ENCODE measurements around the gene CCL11.

The CCL11 gene

DNA sequence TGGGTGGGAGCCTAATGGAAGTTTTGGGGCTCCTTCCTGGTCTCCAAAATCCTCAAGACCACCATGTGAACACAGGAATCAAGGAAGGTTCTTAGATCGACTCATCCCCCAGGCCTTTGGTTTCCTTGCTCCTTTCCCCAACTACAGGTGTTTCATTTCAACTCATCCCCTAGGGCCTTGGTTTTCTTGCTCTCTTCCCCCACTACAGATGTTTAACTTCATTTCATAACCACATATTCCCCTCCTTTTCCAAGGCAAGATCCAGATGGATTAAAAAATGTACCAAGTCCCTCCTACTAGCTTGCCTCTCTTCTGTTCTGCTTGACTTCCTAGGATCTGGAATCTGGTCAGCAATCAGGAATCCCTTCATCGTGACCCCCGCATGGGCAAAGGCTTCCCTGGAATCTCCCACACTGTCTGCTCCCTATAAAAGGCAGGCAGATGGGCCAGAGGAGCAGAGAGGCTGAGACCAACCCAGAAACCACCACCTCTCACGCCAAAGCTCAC lies at the start of gene CCL11:
Gene CCL11, plus strand, starts transcription at position 457 of the 507 bp plus-strand sequence. CDS start 67 bp downstream, outside the sequence.
- TF ChIP-seq GATA1 (IDR thresholded peaks at IDR 0.05; ENCODE audit: low read depth, low read length): no peak
- TF ChIP-seq POLR2A (IDR thresholded peaks at IDR 0.05; ENCODE audit: low read length): no peak
- DNase-seq: no peak

DNA sequence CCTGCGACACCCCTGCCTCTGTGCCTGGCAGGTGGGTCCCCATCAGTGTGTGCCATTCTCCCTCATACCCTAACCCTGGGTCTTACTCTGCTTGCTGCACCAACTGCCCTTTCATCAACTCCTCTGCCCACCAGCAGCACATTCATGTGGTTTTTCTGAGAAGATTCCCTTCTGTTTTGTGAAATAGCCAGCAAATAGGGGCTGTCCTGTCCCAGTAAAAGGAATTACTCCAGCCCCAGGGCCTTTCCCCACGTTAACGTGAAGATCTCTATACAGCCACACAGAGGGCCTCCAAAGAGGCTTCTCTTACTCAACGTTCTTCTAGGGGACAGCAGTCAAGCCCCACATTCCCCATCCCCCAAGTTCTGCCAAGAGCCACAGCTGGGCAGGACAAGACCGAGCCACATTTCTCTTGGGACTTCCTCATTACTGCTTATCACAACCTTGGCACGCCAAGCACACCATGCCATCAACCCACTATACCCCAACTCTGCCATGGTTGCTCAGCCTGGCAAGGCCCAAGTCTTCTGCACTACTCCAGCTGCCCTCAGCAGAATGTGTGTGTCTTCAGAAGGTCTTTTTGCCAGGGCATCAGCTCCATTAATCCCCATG lies 49.2 kb upstream of the CCL11 start:
- TF ChIP-seq POLR2A (IDR thresholded peaks at IDR 0.05; ENCODE audit: low read length) (no peak), GATA1 (IDR thresholded peaks at IDR 0.05; ENCODE audit: low read depth, low read length) (no peak)
- DNase-seq: no peak

DNA sequence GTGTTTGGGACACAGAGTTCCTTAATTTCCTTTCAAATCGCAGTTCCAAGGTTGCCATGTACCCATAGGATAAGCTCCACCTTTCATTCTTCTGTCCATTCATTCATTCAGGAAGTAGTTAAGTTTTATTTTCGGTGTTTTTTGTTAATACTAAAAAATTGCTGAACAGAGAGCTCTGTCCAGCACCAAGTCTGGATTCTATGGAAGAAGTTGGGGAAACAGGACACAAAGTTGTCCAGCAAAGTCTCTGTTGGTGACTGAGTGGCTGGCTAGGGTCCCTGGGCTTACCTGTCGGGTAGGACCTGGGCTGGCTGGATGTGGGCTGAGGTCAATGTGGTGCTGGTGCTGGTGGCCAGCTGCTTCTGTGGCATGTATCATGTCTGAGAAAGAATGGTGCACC lies 48.1 kb upstream of the CCL11 start:
- DNase-seq: no peak

GRCh38 chr17:34241062-34241461 lies 44.5 kb upstream of the CCL11 start:
- TF ChIP-seq POLR2A (IDR thresholded peaks at IDR 0.05; ENCODE audit: low read length) (no peak), GATA1 (IDR thresholded peaks at IDR 0.05; ENCODE audit: low read depth, low read length) (no peak)
- no peak for DNase-seq

More for the DNA sequence above, 48.1 kb upstream of the CCL11 start:
- TF ChIP-seq GATA1 (IDR thresholded peaks at IDR 0.05; ENCODE audit: low read depth, low read length) (no peak), POLR2A (IDR thresholded peaks at IDR 0.05; ENCODE audit: low read length) (no peak)

DNA sequence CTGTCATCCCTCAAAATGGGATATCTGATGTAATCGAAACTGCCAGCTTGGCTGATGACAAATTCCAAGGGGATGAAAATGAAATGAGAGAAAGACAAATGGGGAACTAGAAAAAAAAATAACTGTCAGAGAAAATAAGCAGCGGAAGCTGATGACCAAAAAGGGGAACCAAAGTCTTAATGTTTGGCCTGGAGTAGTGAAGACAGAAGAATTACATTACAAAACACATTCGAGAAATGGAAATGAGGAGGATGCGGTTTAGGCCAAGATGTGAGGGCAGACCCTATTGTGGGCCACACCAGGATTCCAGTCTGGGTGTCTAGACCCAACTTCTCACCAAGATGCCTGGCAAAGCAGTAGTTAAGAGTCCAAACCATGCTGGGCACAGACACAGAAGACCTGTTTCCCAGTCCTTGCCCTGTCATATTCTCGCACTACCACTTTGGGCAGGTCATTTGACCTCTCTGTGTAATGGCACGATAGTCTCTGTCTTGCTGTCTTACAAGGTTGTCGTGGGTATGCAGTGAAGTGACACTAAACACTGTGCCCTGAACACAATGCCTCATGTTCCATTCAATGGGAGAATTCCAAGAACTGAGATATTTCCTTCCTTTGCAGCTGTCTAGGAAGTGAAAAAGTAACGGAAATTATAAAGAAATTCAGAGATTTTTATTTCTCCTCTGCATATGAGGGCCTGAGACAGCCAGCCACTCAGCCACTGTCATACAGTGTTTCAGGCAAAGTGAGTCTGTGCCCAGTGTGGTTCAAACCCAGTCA lies 42.8 kb upstream of the CCL11 start:
- no peak for TF ChIP-seq POLR2A (IDR thresholded peaks at IDR 0.05; ENCODE audit: low read length)
- no peak for TF ChIP-seq GATA1 (IDR thresholded peaks at IDR 0.05; ENCODE audit: low read depth, low read length)
- no peak for DNase-seq

GRCh38 chr17:34243364-34244320 lies 41.9 kb upstream of the CCL11 start:
- DNase-seq: no peak
- no peak for TF ChIP-seq GATA1 (IDR thresholded peaks at IDR 0.05; ENCODE audit: low read depth, low read length)
- no peak for TF ChIP-seq POLR2A (IDR thresholded peaks at IDR 0.05; ENCODE audit: low read length)

GRCh38 chr17:34245351-34245905 lies 40.1 kb upstream of the CCL11 start:
- TF ChIP-seq GATA1 (IDR thresholded peaks at IDR 0.05; ENCODE audit: low read depth, low read length) (no peak), POLR2A (IDR thresholded peaks at IDR 0.05; ENCODE audit: low read length) (no peak)
- DNase-seq: no peak

- no peak for DNase-seq
Observed at GRCh38 chr17:34246446-34246845, 39.1 kb upstream of the CCL11 start.

GRCh38 chr17:34246881-34247280 lies 38.7 kb upstream of the CCL11 start:
- no peak for DNase-seq
- TF ChIP-seq GATA1 (IDR thresholded peaks at IDR 0.05; ENCODE audit: low read depth, low read length) (no peak), POLR2A (IDR thresholded peaks at IDR 0.05; ENCODE audit: low read length) (no peak)

More at GRCh38 chr17:34246446-34246845, 39.1 kb upstream of the CCL11 start:
- TF ChIP-seq POLR2A (IDR thresholded peaks at IDR 0.05; ENCODE audit: low read length) (no peak), GATA1 (IDR thresholded peaks at IDR 0.05; ENCODE audit: low read depth, low read length) (no peak)

- DNase-seq: no peak
Observed at GRCh38 chr17:34248511-34249024, 37.0 kb upstream of the CCL11 start.

GRCh38 chr17:34249061-34249460 lies 36.5 kb upstream of the CCL11 start:
- no peak for TF ChIP-seq GATA1 (IDR thresholded peaks at IDR 0.05; ENCODE audit: low read depth, low read length)
- no peak for TF ChIP-seq POLR2A (IDR thresholded peaks at IDR 0.05; ENCODE audit: low read length)

More at GRCh38 chr17:34248511-34249024, 37.0 kb upstream of the CCL11 start:
- TF ChIP-seq POLR2A (IDR thresholded peaks at IDR 0.05; ENCODE audit: low read length) (no peak), GATA1 (IDR thresholded peaks at IDR 0.05; ENCODE audit: low read depth, low read length) (no peak)

DNA sequence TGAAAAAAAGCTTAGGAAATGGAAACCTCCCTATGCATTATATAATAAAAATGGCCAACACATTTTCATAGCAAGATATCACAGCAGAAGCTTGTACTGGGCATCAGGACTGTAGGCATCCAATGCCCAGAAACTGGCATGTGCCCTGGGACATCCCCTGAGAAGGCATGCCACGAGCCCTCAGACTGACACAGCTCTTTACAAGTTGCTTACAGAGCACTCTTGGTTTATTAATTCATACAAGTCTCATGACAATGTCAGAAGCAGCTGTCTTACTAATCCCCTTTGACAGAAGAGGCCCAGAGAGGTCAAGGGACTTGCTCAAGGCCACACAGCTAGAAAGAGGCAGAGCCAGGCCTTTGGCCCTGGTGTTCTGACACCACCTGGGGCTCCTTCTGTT lies 36.1 kb upstream of the CCL11 start:
- no peak for TF ChIP-seq GATA1 (IDR thresholded peaks at IDR 0.05; ENCODE audit: low read depth, low read length)
- TF ChIP-seq POLR2A (IDR thresholded peaks at IDR 0.05; ENCODE audit: low read length): no peak
- DNase-seq: no peak

More at GRCh38 chr17:34249061-34249460, 36.5 kb upstream of the CCL11 start:
- DNase-seq: no peak

GRCh38 chr17:34251186-34251585 lies 34.4 kb upstream of the CCL11 start:
- no peak for TF ChIP-seq POLR2A (IDR thresholded peaks at IDR 0.05; ENCODE audit: low read length)
- TF ChIP-seq GATA1 (IDR thresholded peaks at IDR 0.05; ENCODE audit: low read depth, low read length): no peak
- no peak for DNase-seq

Measured in erythroblast (primary cell).